Nephron (organoid): Measurements from ENCODE around the gene GLRA3.
A peak's percentile ranks its signal among the peaks of the same experiment; 100 is the strongest.
"Not testable (repeated sequence)": the region's sequence is repeated elsewhere in the genome, so short reads cannot be mapped to it uniquely, and the experiment has no call there.

Experiments used
- H3K27ac Mint-ChIP-seq, 3 experiments: 2 replicates each; pipeline ENCODE4 v1.8.0; 2020; ENCODE audit warnings: mixed read lengths in 3 of 3, mild to moderate bottlenecking in 2 of 3, moderate library complexity in 1 of 3
- H3K27me3 Mint-ChIP-seq: 2 replicates; pipeline ENCODE4 v1.8.0; 2021; ENCODE audit warnings: low read depth, mild to moderate bottlenecking, moderate library complexity, mixed read lengths
- H3K36me3 Mint-ChIP-seq: 2 replicates; pipeline ENCODE4 v1.8.0; 2020; ENCODE audit warnings: low read depth, mixed read lengths
- H3K4me1 Mint-ChIP-seq: 2 replicates; pipeline ENCODE4 v1.8.0; 2020; ENCODE audit warnings: mixed read lengths
- H3K4me3 Mint-ChIP-seq, 3 experiments: 2 replicates each; pipeline ENCODE4 v1.8.0; 2020; ENCODE audit warnings: mild to moderate bottlenecking in 3 of 3, mixed read lengths in 3 of 3, moderate library complexity in 2 of 3
- H3K9me3 Mint-ChIP-seq: 2 replicates; pipeline ENCODE4 v1.8.0; 2020; ENCODE audit warnings: mixed read lengths
- TF ChIP-seq, protein P1 (sequence below), 3 experiments: fragments of 200-600 bp; sonication (generic); IDR thresholded peaks; one replicate each; pipeline ENCODE4 v1.5.0; 2021; ENCODE audit warnings: antibody characterized with exemption in 3 of 3; ENCODE audit not compliant: unreplicated experiment in 3 of 3

GLRA3 gene

GRCh38 chr4:174648812-174649211 lies 180.2 kb downstream of the GLRA3 start:
- no peak overlapping the region for H3K4me3 Mint-ChIP-seq
- H3K9me3 Mint-ChIP-seq: no peaks in the 10 kb centered on the region
- peaks cover 3% of the 10 kb centered on the region for H3K27me3 Mint-ChIP-seq
- TF ChIP-seq, protein P1, sequence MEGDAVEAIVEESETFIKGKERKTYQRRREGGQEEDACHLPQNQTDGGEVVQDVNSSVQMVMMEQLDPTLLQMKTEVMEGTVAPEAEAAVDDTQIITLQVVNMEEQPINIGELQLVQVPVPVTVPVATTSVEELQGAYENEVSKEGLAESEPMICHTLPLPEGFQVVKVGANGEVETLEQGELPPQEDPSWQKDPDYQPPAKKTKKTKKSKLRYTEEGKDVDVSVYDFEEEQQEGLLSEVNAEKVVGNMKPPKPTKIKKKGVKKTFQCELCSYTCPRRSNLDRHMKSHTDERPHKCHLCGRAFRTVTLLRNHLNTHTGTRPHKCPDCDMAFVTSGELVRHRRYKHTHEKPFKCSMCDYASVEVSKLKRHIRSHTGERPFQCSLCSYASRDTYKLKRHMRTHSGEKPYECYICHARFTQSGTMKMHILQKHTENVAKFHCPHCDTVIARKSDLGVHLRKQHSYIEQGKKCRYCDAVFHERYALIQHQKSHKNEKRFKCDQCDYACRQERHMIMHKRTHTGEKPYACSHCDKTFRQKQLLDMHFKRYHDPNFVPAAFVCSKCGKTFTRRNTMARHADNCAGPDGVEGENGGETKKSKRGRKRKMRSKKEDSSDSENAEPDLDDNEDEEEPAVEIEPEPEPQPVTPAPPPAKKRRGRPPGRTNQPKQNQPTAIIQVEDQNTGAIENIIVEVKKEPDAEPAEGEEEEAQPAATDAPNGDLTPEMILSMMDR (IDR thresholded peaks at IDR 0.05; ENCODE audit: unreplicated experiment in 3 of 3): no peak
- H3K4me1 Mint-ChIP-seq: no peaks in the 10 kb centered on the region
- H3K36me3 Mint-ChIP-seq: no peaks in the 10 kb centered on the region
- no peak overlapping the region for H3K27ac Mint-ChIP-seq

GRCh38 chr4:174646326-174646725 lies 182.7 kb downstream of the GLRA3 start:
- Mint-ChIP-seq H3K27ac (no peak overlapping the region), H3K27me3 (peaks cover 3% of the 10 kb centered on the region), H3K4me1 (no peaks in the 10 kb centered on the region), H3K36me3 (no peaks in the 10 kb centered on the region), H3K4me3 (no peak overlapping the region), H3K9me3 (no peaks in the 10 kb centered on the region)
- TF ChIP-seq, protein P1 (IDR thresholded peaks at IDR 0.05; ENCODE audit: unreplicated experiment in 3 of 3): no peak

DNA sequence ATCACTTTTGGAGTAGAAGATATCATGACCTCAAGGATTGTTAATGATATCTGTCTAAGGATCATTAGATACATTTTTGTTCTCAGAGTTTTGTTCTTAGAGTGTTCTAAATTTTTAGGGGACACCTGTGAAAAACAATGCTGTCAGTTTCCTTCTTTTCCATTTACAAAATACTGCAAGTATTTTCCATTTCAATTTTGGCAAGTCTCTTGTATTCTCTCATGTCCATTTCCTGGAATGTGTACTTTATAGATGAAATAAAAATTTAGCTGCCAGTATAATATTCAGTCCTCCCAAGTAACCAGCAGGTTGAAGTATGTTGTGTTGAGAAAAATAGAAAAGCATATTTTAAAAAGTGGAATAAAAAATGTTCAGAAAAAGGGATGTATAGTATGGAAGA lies 188.9 kb downstream of the GLRA3 start:
- H3K27ac Mint-ChIP-seq: no peak overlapping the region

GRCh38 chr4:174635732-174636131 lies 193.3 kb downstream of the GLRA3 start:
- TF ChIP-seq, protein P1 (IDR thresholded peaks at IDR 0.05; ENCODE audit: unreplicated experiment in 3 of 3): no peak
- no peaks in the 10 kb centered on the region for H3K9me3 Mint-ChIP-seq
- no peaks in the 10 kb centered on the region for H3K36me3 Mint-ChIP-seq
- no peak overlapping the region for H3K4me3 Mint-ChIP-seq
- H3K4me1 Mint-ChIP-seq: no peaks in the 10 kb centered on the region
- no peak overlapping the region for H3K27ac Mint-ChIP-seq
- peaks cover 4% of the 10 kb centered on the region for H3K27me3 Mint-ChIP-seq

More for the DNA sequence above, 188.9 kb downstream of the GLRA3 start:
- no peaks in the 10 kb centered on the region for H3K9me3 Mint-ChIP-seq
- H3K27me3 Mint-ChIP-seq: peaks cover 4% of the 10 kb centered on the region
- H3K4me1 Mint-ChIP-seq: no peaks in the 10 kb centered on the region
- TF ChIP-seq, protein P1 (IDR thresholded peaks at IDR 0.05; ENCODE audit: unreplicated experiment in 3 of 3): no peak
- H3K4me3 Mint-ChIP-seq: no peak overlapping the region
- H3K36me3 Mint-ChIP-seq: no peaks in the 10 kb centered on the region

GRCh38 chr4:174633399-174633798 lies 195.6 kb downstream of the GLRA3 start:
- no peaks in the 10 kb centered on the region for H3K9me3 Mint-ChIP-seq
- TF ChIP-seq, protein P1 (IDR thresholded peaks at IDR 0.05; ENCODE audit: unreplicated experiment in 3 of 3): no peak
- H3K27ac Mint-ChIP-seq: no peak overlapping the region
- no peaks in the 10 kb centered on the region for H3K36me3 Mint-ChIP-seq
- no peaks in the 10 kb centered on the region for H3K27me3 Mint-ChIP-seq
- H3K4me3 Mint-ChIP-seq: no peak overlapping the region
- no peaks in the 10 kb centered on the region for H3K4me1 Mint-ChIP-seq

DNA sequence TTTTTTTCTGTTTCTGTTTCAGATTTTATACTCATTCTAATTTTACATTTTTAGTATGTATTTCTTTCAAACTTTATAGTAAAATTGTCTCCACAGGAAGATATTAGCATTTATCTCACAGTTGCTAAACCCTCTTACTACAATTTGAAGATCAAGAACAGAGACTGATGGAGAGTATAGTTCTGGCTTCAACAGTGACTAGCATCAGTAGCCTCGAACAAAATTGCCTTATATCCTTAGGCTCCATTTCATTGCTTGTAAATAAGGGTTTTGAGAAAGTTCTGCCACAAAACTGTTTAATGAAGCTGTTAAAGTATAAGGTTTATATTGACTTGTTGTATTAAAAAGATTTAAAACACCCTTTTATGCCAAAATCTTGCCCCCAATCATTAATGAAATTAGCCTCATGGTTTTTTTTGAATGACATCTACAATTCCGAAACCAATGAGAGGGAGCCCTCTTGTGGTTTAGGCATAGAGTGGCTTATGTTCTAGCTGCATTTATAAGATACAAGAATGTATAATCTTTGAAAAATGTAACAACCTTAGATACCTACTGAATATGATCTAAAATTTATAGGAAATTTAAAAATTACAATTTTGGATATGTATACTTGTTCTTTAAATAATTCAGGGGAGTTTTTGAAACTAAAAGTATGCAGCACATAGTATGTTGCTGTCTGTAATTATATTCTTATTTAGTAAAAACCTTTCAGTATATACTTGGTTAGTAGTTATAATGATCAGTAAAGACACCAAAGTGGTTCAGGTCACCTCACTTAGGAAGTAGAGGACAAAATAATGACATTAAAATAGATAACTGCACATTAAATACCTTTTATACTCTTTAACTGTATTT lies 196.9 kb downstream of the GLRA3 start:
- H3K4me3 Mint-ChIP-seq: no peak overlapping the region
- H3K27me3 Mint-ChIP-seq: no peaks in the 10 kb centered on the region
- TF ChIP-seq, protein P1 (IDR thresholded peaks at IDR 0.05; ENCODE audit: unreplicated experiment in 3 of 3): peak; percentile 77 to 91 (median 81)
- no peaks in the 10 kb centered on the region for H3K4me1 Mint-ChIP-seq
- H3K27ac Mint-ChIP-seq: no peak overlapping the region
- H3K9me3 Mint-ChIP-seq: no peaks in the 10 kb centered on the region
- H3K36me3 Mint-ChIP-seq: no peaks in the 10 kb centered on the region

GRCh38 chr4:174629907-174630450 lies 199.1 kb downstream of the GLRA3 start:
- H3K4me3 Mint-ChIP-seq, H3K36me3 Mint-ChIP-seq, H3K27ac Mint-ChIP-seq, H3K27me3 Mint-ChIP-seq, H3K9me3 Mint-ChIP-seq, H3K4me1 Mint-ChIP-seq: not testable (repeated sequence)
